GM12875 (cell line): Measurements from ENCODE around the gene COBLL1.

Experiments
- H3K4me3 ChIP-seq: one replicate; pipeline ENCODE4 v1.5.1; 2011; ENCODE audit warnings: low read depth, low read length, control low read depth
- CTCF ChIP-seq: IDR thresholded peaks from 2 replicates; pipeline ENCODE4 v1.5.1; 2011; ENCODE audit warnings: low read depth, mild to moderate bottlenecking, control low read depth, inconsistent platforms, low read length, moderate library complexity, borderline replicate concordance; ENCODE audit not compliant: insufficient read depth

COBLL1 gene

GRCh38 chr2:164796999-164797398 lies 44.6 kb downstream of the COBLL1 start:
- TF ChIP-seq CTCF, result no peak
- H3K4me3 ChIP-seq, result no peak overlapping the region

GRCh38 chr2:164794432-164795231 lies 47.0 kb downstream of the COBLL1 start:
- TF ChIP-seq CTCF, result no peak
- no peak overlapping the region for H3K4me3 ChIP-seq

- TF ChIP-seq CTCF, result no peak
- H3K4me3 ChIP-seq, result no peak overlapping the region
Observed at GRCh38 chr2:164794016-164794415, 47.6 kb downstream of the COBLL1 start.

DNA sequence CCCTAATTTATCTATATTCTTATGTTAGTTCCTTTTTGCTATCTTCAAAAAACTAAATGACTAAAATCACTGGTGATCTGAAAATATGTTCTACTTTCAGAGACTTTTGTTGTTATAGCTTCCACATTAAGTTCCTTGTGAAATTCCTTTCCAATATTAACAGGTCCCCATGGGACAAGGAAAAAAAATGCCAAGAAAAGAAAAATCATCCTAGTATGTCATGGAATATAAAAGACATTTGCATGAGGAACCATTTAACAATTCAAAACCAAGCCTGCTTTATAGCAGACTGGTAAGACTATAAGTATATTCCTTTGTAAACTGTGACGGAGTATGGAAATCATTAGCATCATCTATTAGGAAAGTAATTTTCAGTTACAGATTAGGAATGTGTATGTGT lies 48.1 kb downstream of the COBLL1 start:
- H3K4me3 ChIP-seq, result no peak overlapping the region
- TF ChIP-seq CTCF, result no peak

- H3K4me3 ChIP-seq, result no peak overlapping the region
- TF ChIP-seq CTCF, result no peak
Observed at GRCh38 chr2:164792316-164793170, 49.1 kb downstream of the COBLL1 start.

GRCh38 chr2:164789968-164790367 lies 51.7 kb downstream of the COBLL1 start:
- TF ChIP-seq CTCF, result no peak
- no peak overlapping the region for H3K4me3 ChIP-seq
